Sigmoid colon (tissue), 7 donors: ENCODE results near the gene MAPT. TPM values are rescaled to one million over a fixed set of nuclear protein-coding genes. Genes with fewer than 3 reads are reported as not detected.

Source experiments
- DNase-seq: peaks from one replicate; pipeline ENCODE4 v3.0.0-alpha.2; 2019
- H3K27ac ChIP-seq, 4 donors: fragments of 200-600 bp; sonication (generic); one replicate each; pipeline ENCODE4 v1.5.1; 2016 to 2019; ENCODE audit warnings: mild to moderate bottlenecking in 1 of 4
- H3K27me3 ChIP-seq, 3 donors: fragments of 200-600 bp; sonication (generic); one replicate each; pipeline ENCODE4 v1.5.1; 2019; ENCODE audit warnings: mild to moderate bottlenecking in 1 of 3
- H3K36me3 ChIP-seq, 4 donors: fragments of 200-600 bp; sonication (generic); one replicate each; pipeline ENCODE4 v1.5.1; 2016 to 2019
- H3K4me1 ChIP-seq, 4 donors: fragments of 200-600 bp; sonication (generic); one replicate each; pipeline ENCODE4 v1.5.1; 2017 to 2019
- H3K4me3 ChIP-seq, 4 donors: fragments of 200-600 bp; sonication (generic); one replicate each; pipeline ENCODE4 v1.5.1; 2017 to 2019; ENCODE audit warnings: mild to moderate bottlenecking in 2 of 4, moderate library complexity in 1 of 4
- H3K9me3 ChIP-seq, 4 donors: fragments of 200-600 bp in 3 of 4; sonication (generic) in 3 of 4; one replicate each; pipeline versions ENCODE4 v1.5.1 to v1.6.1; 2013 to 2019
- CTCF ChIP-seq, 4 experiments: fragments of 450-650 bp in 3 of 4; fragments of 200-600 bp in 1 of 4; IDR thresholded peaks; one replicate each; pipeline ENCODE4 v1.5.1; 2016 to 2019; ENCODE audit warnings: antibody characterized with exemption in 4 of 4, mild to moderate bottlenecking in 3 of 4, moderate library complexity in 2 of 4
- EP300 ChIP-seq, 4 donors: sonication (generic); formaldehyde crosslinking; IDR thresholded peaks; one replicate each; pipeline ENCODE4 v1.6.1; 2017; ENCODE audit warnings: antibody characterized with exemption in 4 of 4
- POLR2A ChIP-seq, 2 donors: fragments of 450-650 bp; IDR thresholded peaks; one replicate each; pipeline ENCODE4 v1.6.1; 2016; ENCODE audit warnings: antibody characterized with exemption in 2 of 2, mild to moderate bottlenecking in 2 of 2, moderate library complexity in 2 of 2
- POLR2AphosphoS5 ChIP-seq, 4 donors: sonication (generic); formaldehyde crosslinking; IDR thresholded peaks; one replicate each; pipeline ENCODE4 v1.6.1; 2017; ENCODE audit warnings: antibody characterized with exemption in 4 of 4
- WGBS, 2 donors: extraction: QIAGEN DNeasy Blood & Tissue Kit; methylation state at CpG; one replicate each; pipeline ENCODE4 v1.1.7; 2013; 5-methylcytosine and 5-hydroxymethylcytosine counted together
- intact Hi-C: fragments of 100-400 bp; cut with DNase I; formaldehyde crosslinking; loops from one replicate; pipeline ENCODE4 v1.15.1; 2023
- polyA plus RNA-seq, 3 donors: library from polyadenylated mRNA; stranded (reverse); fragments of 200-250 nt; gene quantifications; one replicate each; pipeline ENCODE4 v1.2.3, GENCODE V29; 2013
- total RNA-seq, 4 donors: library from RNA; depleted of rRNA; stranded (reverse); fragments of >200 nt; gene quantifications; one replicate each; pipeline ENCODE4 v1.1.0, GENCODE V29; 2016
- donor health status: healthy with polysubstance abuse.
- donor health status: Bipolar disorder and iron deficiency.
- donor health status: healthy.

The MAPT gene
- total and polyA plus RNA-seq, 7 donors = 0.60 to 20.5 (median 10.9) TPM; not detected in 1

- intact Hi-C loops = no loop called here
- TF ChIP-seq POLR2A (IDR thresholded peaks at IDR 0.05) (no peak), EP300 (IDR thresholded peaks at IDR 0.05) (no peak), CTCF (IDR thresholded peaks at IDR 0.05) (no peak), POLR2AphosphoS5 (IDR thresholded peaks at IDR 0.05) (no peak)
Measured at GRCh38 chr17:45851022-45851421, 43.3 kb upstream of the MAPT start.

GRCh38 chr17:45851464-45851863, 42.9 kb upstream of the MAPT start:
- Histone ChIP-seq H3K36me3 (no peaks in the 10 kb centered on the region), H3K4me1 (no peaks in the 10 kb centered on the region), H3K9me3 (no peaks in the 10 kb centered on the region), H3K27ac (no peak overlapping the region), H3K4me3 (no peak overlapping the region), H3K27me3 (peaks cover 6 to 24% (median 15%) of the 10 kb centered on the region in 3 donors)
- no peak for TF ChIP-seq POLR2AphosphoS5 (IDR thresholded peaks at IDR 0.05)
- no peak for TF ChIP-seq POLR2A (IDR thresholded peaks at IDR 0.05)
- no peak for TF ChIP-seq EP300 (IDR thresholded peaks at IDR 0.05)
- TF ChIP-seq CTCF (IDR thresholded peaks at IDR 0.05) = no peak
- 27 to 32% methylated on average over 8 of the region's 8 CpGs for WGBS, 2 donors
- intact Hi-C loops = no loop called here
- DNase-seq = no peak

More at GRCh38 chr17:45851022-45851421, 43.3 kb upstream of the MAPT start:
- H3K27me3 ChIP-seq = peaks cover 6 to 24% (median 15%) of the 10 kb centered on the region in 3 donors
- DNase-seq = no peak
- no peaks in the 10 kb centered on the region for H3K4me1 ChIP-seq
- H3K9me3 ChIP-seq = no peaks in the 10 kb centered on the region
- WGBS, 2 donors = 77 to 83% methylated on average over 6 of the region's 6 CpGs
- no peaks in the 10 kb centered on the region for H3K36me3 ChIP-seq
- no peak overlapping the region for H3K4me3 ChIP-seq
- H3K27ac ChIP-seq = no peak overlapping the region

- whole genome bisulfite sequencing, 2 donors = 31 to 74% methylated on average over 1 of the region's 1 CpG
- TF ChIP-seq CTCF (IDR thresholded peaks at IDR 0.05) (no peak), POLR2A (IDR thresholded peaks at IDR 0.05) (no peak), POLR2AphosphoS5 (IDR thresholded peaks at IDR 0.05) (no peak), EP300 (IDR thresholded peaks at IDR 0.05) (no peak)
- no peak overlapping the region for H3K27ac ChIP-seq
- H3K27me3 ChIP-seq = peaks cover 6 to 24% (median 15%) of the 10 kb centered on the region in 3 donors
- H3K4me3 ChIP-seq = no peak overlapping the region
- no peaks in the 10 kb centered on the region for H3K36me3 ChIP-seq
- no peaks in the 10 kb centered on the region for H3K4me1 ChIP-seq
- intact Hi-C loops = no loop called here
- no peak for DNase-seq
- no peaks in the 10 kb centered on the region for H3K9me3 ChIP-seq
Measured at GRCh38 chr17:45851873-45852272, 42.5 kb upstream of the MAPT start.

GRCh38 chr17:45852535-45853297, 41.6 kb upstream of the MAPT start:
- TF ChIP-seq CTCF (IDR thresholded peaks at IDR 0.05) (peak; percentile 32 to 88 (median 69)), POLR2AphosphoS5 (IDR thresholded peaks at IDR 0.05) (no peak), EP300 (IDR thresholded peaks at IDR 0.05) (no peak), POLR2A (IDR thresholded peaks at IDR 0.05) (no peak)
- peak; percentile 19 for DNase-seq
- WGBS, 2 donors = 24 to 29% methylated on average over 12 of the region's 12 CpGs
- Histone ChIP-seq H3K27ac (no peak overlapping the region), H3K9me3 (no peaks in the 10 kb centered on the region), H3K36me3 (no peaks in the 10 kb centered on the region), H3K27me3 (peaks cover 6 to 24% (median 15%) of the 10 kb centered on the region in 3 donors), H3K4me3 (no peak overlapping the region), H3K4me1 (no peaks in the 10 kb centered on the region)
- intact Hi-C loops = no loop called here
